K562 (cell line): ENCODE results near the gene DSE.

Experiments
- CTCF ChIP-seq, 3 experiments: IDR thresholded peaks in 2 of 3; conservative IDR thresholded peaks in 1 of 3; 2 replicates each; pipeline ENCODE4 v1.5.1; 2011 to 2012; ENCODE audit warnings: low read length in 3 of 3, mild to moderate bottlenecking in 3 of 3, control low read depth in 2 of 3, improper control_type of control experiment in 1 of 3, inconsistent platforms in 1 of 3, low read depth in 1 of 3, mixed read lengths in 1 of 3, moderate library complexity in 1 of 3; ENCODE audit not compliant: insufficient read depth in 2 of 3
- EZH2 ChIP-seq: IDR thresholded peaks from 2 replicates; pipeline ENCODE4 v1.6.1; 2012; ENCODE audit warnings: low read depth, mild to moderate bottlenecking, inconsistent platforms, low read length, borderline replicate concordance
- FOXA1 ChIP-seq: fragments of 450-650 bp; IDR thresholded peaks from 2 replicates; pipeline ENCODE4 v1.6.1; 2016; ENCODE audit warnings: mild to moderate bottlenecking, borderline replicate concordance
- FOXO4 ChIP-seq: fragments of 450-650 bp; formaldehyde crosslinking; IDR thresholded peaks from 2 replicates; pipeline ENCODE4 v1.4.0; 2020; ENCODE audit warnings: mild to moderate bottlenecking, moderate library complexity
- NR2F6 ChIP-seq: fragments of 450-650 bp; formaldehyde crosslinking; IDR thresholded peaks from 2 replicates; pipeline ENCODE4 v1.4.0; 2020; ENCODE audit warnings: mild to moderate bottlenecking
- POLR2A ChIP-seq: fragments of 450-650 bp; conservative IDR thresholded peaks from 2 replicates; pipeline ENCODE4 v1.6.1; 2016
- RBM39 ChIP-seq: fragments of 200-400 bp; formaldehyde crosslinking; optimal IDR thresholded peaks from 2 replicates; pipeline ENCODE3; 2018; ENCODE audit warnings: low read depth, low read length
- ZNF212 ChIP-seq: fragments of 450-650 bp; formaldehyde crosslinking; IDR thresholded peaks from 2 replicates; pipeline ENCODE4 v1.4.0; 2020; ENCODE audit warnings: mild to moderate bottlenecking

- TF ChIP-seq FOXA1, result no peak
- TF ChIP-seq EZH2, result no peak
- no peak for TF ChIP-seq CTCF (IDR thresholded peaks at IDR 0.05 in 2 of 3, conservative IDR thresholded peaks at IDR 0.05 in 1 of 3; ENCODE audit: insufficient read depth in 2 of 3, low read depth in 1 of 3, low read length in 3 of 3)
- no peak for TF ChIP-seq NR2F6 (CRISPR knock-in tag)
- no peak for TF ChIP-seq POLR2A
- TF ChIP-seq RBM39, result no peak
- no peak for TF ChIP-seq ZNF212
- TF ChIP-seq FOXO4 (CRISPR knock-in tag), result no peak
Measured at GRCh38 chr6:116411284-116411623, 40.5 kb downstream of the DSE start.
